ENCODE measurements around the gene ZBTB7A.

Gene ZBTB7A

DNA sequence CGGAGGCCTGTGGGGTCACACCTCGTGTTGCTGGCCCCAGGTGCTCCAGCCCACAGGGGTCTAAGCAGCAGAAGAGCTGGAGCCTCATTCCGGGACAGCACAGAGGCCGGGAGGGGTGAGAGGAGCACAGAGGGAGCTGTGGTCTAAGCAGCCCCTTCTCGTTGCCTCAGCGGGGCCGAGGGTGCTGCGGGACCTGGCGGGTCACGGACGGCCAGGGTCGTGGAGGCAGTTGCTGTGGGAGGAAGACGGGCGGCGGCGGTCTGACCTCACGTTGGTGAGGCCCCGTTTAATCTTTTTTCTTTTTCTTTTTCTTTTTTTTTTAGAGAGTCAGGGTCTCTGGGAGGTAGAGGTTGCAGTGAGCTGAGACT is 37.5 kb downstream of the ZBTB7A start:
- no peaks in the 10 kb centered on the region for H3K4me1 ChIP-seq (ENCODE audit: control insufficient read depth, insufficient read depth, low read length)
- no peak overlapping the region for H3K4me3 ChIP-seq (ENCODE audit: low read length)
- DNase-seq (ENCODE audit: low read depth): no peak
- no peaks in the 10 kb centered on the region for H3K27me3 ChIP-seq (replicated peaks; ENCODE audit: control insufficient read depth, insufficient read depth, low read length)
- H3K36me3 ChIP-seq (ENCODE audit: control insufficient read depth, insufficient read depth, low read length, severe bottlenecking): peaks cover 35% of the 10 kb centered on the region
- H3K9me3 ChIP-seq (ENCODE audit: control insufficient read depth, low read length): no peaks in the 10 kb centered on the region
- H3K9ac ChIP-seq (ENCODE audit: low read length): no peak overlapping the region

DNA sequence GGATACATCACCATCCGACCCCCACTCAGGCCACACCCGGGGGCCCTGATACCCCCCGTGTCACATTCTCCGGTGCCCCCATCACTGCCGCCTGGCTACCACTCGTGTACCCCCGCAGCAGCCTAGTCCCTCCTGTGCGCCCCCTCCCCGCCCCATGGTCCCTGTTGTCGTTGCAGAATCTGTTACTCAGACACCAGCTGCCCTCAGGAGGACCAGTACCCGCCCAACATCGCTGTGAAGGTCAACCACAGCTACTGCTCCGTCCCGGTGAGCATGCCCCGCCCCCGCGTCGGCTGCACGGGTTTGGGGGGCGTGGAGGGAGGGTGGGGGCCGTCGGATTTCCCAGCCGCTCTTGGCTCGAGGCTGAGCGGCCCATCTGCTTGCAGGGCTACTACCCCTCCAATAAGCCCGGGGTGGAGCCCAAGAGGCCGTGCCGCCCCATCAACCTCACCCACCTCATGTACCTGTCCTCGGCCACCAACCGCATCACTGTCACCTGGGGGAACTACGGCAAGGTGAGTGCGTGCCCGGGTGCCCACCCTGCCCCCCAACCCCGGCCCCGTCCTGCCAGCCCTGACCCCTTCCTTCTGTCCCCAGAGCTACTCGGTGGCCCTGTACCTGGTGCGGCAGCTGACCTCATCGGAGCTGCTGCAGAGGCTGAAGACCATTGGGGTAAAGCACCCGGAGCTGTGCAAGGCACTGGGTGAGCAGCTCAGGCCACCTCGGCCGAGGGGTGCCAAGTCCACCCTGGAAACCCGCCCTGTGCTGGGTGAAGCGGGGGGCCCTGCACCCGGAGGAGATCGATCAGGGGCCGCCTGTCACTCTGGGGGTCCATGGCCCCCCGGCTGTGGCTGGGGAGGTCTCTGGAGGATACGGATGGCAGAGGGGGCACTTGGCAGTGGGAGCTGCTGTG is 38.1 kb downstream of the ZBTB7A start:
- no peak for DNase-seq (ENCODE audit: low read depth)
- peaks cover 35% of the 10 kb centered on the region for H3K36me3 ChIP-seq (ENCODE audit: control insufficient read depth, insufficient read depth, low read length, severe bottlenecking)
- H3K27me3 ChIP-seq (replicated peaks; ENCODE audit: control insufficient read depth, insufficient read depth, low read length): no peaks in the 10 kb centered on the region
- no peak overlapping the region for H3K4me3 ChIP-seq (ENCODE audit: low read length)
- H3K9me3 ChIP-seq (ENCODE audit: control insufficient read depth, low read length): no peaks in the 10 kb centered on the region
- no peak overlapping the region for H3K9ac ChIP-seq (ENCODE audit: low read length)
- no peaks in the 10 kb centered on the region for H3K4me1 ChIP-seq (ENCODE audit: control insufficient read depth, insufficient read depth, low read length)

DNA sequence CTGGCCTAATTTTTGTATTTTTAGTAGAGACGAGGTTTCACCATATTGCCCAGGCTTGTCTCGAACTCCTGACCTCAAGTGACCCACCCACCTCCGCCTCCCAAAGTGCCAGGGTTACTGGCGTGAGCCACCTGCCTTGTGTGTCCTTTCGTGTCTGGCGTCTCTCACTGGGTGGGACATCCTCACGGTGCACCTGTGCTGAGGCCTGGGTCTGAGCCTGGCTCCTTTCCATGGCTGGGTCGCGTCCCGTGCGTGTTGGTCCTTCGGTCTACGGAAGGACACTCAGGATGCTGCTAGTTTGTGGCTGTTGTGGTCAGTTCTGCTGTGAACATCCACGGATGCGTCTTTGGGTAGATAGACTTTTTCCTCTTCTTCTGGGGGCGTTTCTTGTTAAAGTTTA is 39.6 kb downstream of the ZBTB7A start:
- Histone ChIP-seq H3K9ac (ENCODE audit: low read length) (no peak overlapping the region), H3K4me3 (ENCODE audit: low read length) (no peak overlapping the region), H3K4me1 (ENCODE audit: control insufficient read depth, insufficient read depth, low read length) (no peaks in the 10 kb centered on the region), H3K27me3 (replicated peaks; ENCODE audit: control insufficient read depth, insufficient read depth, low read length) (no peaks in the 10 kb centered on the region), H3K9me3 (ENCODE audit: control insufficient read depth, low read length) (no peaks in the 10 kb centered on the region), H3K36me3 (ENCODE audit: control insufficient read depth, insufficient read depth, low read length, severe bottlenecking) (peaks cover 30% of the 10 kb centered on the region)
- no peak for DNase-seq (ENCODE audit: low read depth)

DNA sequence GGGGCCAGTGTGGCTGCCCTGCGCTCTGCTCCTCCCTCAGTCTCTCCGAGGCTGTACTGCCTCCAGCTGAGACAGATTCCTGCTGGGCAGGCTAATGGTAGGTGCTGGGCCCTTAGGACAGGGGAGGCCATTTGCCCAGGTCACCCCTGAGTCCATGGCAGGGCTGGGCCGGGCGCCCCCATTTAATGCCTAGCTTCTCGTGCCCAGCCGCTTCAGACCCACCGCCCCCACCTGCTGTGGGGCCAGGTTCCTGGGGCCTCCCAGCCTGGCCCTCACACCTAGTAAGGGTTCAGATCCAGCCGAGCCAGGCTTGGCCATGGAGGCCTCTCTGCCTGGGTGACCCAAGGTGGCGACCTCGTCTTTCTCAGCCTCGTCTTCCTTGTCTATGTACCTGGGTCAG is 41.4 kb downstream of the ZBTB7A start:
- no peaks in the 10 kb centered on the region for H3K4me1 ChIP-seq (ENCODE audit: control insufficient read depth, insufficient read depth, low read length)
- peaks cover 27% of the 10 kb centered on the region for H3K36me3 ChIP-seq (ENCODE audit: control insufficient read depth, insufficient read depth, low read length, severe bottlenecking)
- DNase-seq (ENCODE audit: low read depth): no peak
- no peak overlapping the region for H3K9ac ChIP-seq (ENCODE audit: low read length)
- no peak overlapping the region for H3K4me3 ChIP-seq (ENCODE audit: low read length)
- H3K9me3 ChIP-seq (ENCODE audit: control insufficient read depth, low read length): no peaks in the 10 kb centered on the region
- no peaks in the 10 kb centered on the region for H3K27me3 ChIP-seq (replicated peaks; ENCODE audit: control insufficient read depth, insufficient read depth, low read length)

DNA sequence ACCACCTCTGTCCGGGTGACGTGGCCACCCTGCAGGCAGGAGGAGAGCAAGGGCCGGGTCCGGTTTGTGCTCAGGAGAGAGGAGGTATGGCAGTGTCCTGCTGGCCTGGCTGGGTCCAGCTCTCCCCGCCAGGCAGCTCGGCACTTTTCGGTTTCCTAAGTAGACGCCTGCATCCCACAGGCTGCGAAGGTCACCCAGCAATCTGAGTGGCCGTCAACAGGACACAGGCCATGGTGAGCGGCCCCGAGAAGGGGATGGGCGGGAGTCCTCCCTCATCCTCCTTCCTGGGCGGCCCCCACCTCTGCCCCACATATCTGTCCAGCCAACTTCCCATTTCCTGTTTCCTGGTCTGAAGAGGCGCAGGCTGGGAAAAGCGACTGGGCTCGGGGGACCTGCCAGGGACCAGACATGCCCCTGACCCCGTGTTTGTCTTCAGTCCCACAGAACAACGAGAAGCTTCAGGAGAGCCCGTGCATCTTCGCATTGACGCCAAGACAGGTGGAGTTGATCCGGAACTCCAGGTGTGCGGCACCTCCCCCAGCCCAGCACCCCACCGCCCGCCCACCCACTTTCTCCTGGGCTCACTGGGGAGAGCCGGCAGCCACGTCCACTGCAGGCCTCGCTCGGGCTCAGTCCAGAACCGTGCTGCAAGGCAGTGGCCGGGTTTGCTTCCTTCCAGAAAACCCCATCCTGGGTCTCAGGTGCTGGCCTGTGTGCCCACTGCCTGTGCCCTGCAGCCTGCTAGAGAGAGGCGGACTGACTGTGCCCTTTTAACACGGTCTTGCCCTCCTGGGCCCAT is 42.9 kb downstream of the ZBTB7A start:
- no peak overlapping the region for H3K4me3 ChIP-seq (ENCODE audit: low read length)
- no peak overlapping the region for H3K9ac ChIP-seq (ENCODE audit: low read length)
- no peaks in the 10 kb centered on the region for H3K27me3 ChIP-seq (replicated peaks; ENCODE audit: control insufficient read depth, insufficient read depth, low read length)
- no peaks in the 10 kb centered on the region for H3K4me1 ChIP-seq (ENCODE audit: control insufficient read depth, insufficient read depth, low read length)
- H3K36me3 ChIP-seq (ENCODE audit: control insufficient read depth, insufficient read depth, low read length, severe bottlenecking): peaks cover 20% of the 10 kb centered on the region
- DNase-seq (ENCODE audit: low read depth): no peak
- no peaks in the 10 kb centered on the region for H3K9me3 ChIP-seq (ENCODE audit: control insufficient read depth, low read length)

DNA sequence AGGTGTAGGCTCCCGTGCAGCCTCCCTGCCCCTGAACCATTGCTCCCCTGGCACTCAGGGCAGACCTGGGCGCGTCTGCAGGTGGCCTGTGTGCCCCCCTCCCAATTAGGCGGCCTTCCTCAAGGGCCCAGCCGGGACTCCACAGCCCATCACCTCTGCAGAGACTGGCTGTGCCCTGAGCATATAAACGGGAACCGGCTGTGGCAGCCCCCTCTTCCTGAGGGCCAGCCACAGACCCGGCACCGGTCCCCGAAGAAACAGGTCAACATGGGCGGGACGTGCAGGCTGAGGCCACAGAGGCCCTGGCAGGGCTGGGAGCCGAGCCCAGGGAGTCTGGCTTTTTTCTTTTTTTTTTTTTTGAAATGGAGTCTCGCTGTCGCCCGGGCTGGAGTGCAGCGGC is 47.1 kb downstream of the ZBTB7A start:
- peaks cover 9% of the 10 kb centered on the region for H3K36me3 ChIP-seq (ENCODE audit: control insufficient read depth, insufficient read depth, low read length, severe bottlenecking)
- no peak overlapping the region for H3K9ac ChIP-seq (ENCODE audit: low read length)
- H3K9me3 ChIP-seq (ENCODE audit: control insufficient read depth, low read length): no peaks in the 10 kb centered on the region
- H3K27me3 ChIP-seq (replicated peaks; ENCODE audit: control insufficient read depth, insufficient read depth, low read length): no peaks in the 10 kb centered on the region
- H3K4me3 ChIP-seq (ENCODE audit: low read length): no peak overlapping the region
- DNase-seq (ENCODE audit: low read depth): no peak
- H3K4me1 ChIP-seq (ENCODE audit: control insufficient read depth, insufficient read depth, low read length): no peaks in the 10 kb centered on the region

DNA sequence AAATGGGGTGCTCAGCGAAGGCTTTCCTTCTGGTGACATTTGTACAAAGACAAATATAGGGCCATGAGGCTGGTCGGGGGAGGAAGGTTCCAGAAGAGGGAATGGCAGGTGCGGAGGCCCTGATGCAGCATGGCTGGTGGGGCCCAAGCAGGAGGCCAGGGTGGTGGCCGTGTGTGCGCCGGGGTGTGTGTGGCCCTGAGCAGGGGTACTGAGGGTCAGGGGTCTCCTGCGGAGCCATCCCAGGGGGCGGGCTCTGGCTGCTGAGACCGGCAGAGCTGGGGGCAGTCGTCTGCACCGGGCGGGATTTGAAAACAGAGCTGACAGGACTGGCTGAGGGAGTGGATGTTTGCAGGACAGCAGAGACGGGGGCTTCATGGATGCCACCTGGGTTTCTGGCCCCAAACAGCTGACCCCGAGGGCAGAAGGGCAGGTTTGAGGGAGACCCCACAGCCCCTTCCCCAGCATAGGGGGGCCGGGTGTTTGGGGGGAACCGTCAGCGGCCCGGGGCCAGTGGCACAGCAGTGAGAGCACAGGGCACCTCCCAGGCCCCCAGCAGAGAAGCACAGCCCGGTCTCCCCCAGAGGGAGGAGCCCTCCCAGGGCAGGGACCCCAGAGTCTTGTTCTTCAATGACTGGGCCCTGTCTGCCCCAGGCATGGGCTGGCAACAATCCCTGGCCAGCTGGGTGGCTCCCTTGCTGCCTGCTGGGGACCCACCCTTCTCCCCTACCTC is 47.8 kb downstream of the ZBTB7A start:
- DNase-seq (ENCODE audit: low read depth): no peak
- Histone ChIP-seq H3K9ac (ENCODE audit: low read length) (no peak overlapping the region), H3K4me1 (ENCODE audit: control insufficient read depth, insufficient read depth, low read length) (no peaks in the 10 kb centered on the region), H3K36me3 (ENCODE audit: control insufficient read depth, insufficient read depth, low read length, severe bottlenecking) (peaks cover 10% of the 10 kb centered on the region), H3K27me3 (replicated peaks; ENCODE audit: control insufficient read depth, insufficient read depth, low read length) (no peaks in the 10 kb centered on the region), H3K4me3 (ENCODE audit: low read length) (no peak overlapping the region), H3K9me3 (ENCODE audit: control insufficient read depth, low read length) (no peaks in the 10 kb centered on the region)

DNA sequence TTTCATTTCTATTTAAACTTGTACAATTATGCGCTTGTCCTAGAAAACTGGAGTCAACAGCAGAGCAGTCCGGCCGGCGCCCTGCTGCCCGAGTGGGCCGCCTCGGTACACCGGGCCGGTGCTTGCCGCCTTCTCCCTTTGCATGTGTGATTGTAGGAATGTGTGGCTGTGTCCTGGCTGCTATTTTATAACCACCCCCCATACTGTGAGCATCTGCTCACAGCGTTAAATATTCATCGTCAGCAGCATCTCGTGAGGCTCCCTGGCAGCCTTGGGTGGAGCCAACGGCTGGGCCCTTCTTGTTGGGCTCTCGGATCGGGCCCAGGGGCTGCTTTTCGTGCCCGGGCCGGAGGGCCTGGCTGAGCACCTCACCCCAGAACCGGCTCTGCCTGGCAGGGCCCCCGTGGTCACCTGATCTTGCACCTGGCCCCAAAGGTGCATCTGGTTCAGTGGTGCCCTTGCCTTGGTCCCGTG is 48.5 kb downstream of the ZBTB7A start:
- H3K9ac ChIP-seq (ENCODE audit: low read length): no peak overlapping the region
- no peak for DNase-seq (ENCODE audit: low read depth)
- H3K4me3 ChIP-seq (ENCODE audit: low read length): no peak overlapping the region
- peaks cover 18% of the 10 kb centered on the region for H3K36me3 ChIP-seq (ENCODE audit: control insufficient read depth, insufficient read depth, low read length, severe bottlenecking)
- no peaks in the 10 kb centered on the region for H3K9me3 ChIP-seq (ENCODE audit: control insufficient read depth, low read length)
- no peaks in the 10 kb centered on the region for H3K27me3 ChIP-seq (replicated peaks; ENCODE audit: control insufficient read depth, insufficient read depth, low read length)
- H3K4me1 ChIP-seq (ENCODE audit: control insufficient read depth, insufficient read depth, low read length): no peaks in the 10 kb centered on the region

DNA sequence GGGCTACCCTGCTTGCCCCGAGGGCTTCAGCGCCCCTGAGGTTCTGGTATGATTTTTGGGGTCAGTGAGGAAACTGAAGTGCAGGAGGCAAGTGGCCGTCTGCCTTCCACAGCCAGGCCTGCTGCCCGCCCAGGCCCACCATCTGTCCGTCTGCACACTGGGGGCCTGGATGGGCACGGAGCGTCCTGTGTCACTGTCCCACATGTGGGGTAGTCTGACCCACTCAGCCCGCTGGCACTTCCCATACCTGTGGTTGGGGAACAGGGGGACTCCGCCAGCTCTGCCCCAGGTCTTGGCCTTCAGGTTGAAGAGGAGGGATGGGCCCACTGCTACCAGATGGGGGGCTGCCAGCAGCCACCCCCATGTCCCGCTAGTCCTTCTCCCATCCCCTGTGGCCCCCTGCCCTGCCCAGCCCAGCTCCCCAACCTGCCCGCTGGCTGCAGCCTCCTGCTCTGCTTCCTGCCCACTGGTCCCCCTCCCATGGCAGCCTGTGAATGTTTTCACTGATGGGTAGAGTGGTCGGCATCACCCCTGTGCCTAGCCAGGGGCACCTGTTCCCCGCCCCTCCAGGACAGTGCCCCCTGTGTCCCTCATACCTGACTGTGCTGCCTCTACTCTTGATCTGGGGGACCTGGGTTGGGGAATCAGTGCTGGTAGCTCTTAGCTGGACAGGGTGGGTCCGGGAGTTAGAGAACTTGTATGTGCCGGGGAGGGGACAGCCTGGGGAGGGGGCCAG is 49.6 kb downstream of the ZBTB7A start:
- peaks cover 23% of the 10 kb centered on the region for H3K36me3 ChIP-seq (ENCODE audit: control insufficient read depth, insufficient read depth, low read length, severe bottlenecking)

DNA sequence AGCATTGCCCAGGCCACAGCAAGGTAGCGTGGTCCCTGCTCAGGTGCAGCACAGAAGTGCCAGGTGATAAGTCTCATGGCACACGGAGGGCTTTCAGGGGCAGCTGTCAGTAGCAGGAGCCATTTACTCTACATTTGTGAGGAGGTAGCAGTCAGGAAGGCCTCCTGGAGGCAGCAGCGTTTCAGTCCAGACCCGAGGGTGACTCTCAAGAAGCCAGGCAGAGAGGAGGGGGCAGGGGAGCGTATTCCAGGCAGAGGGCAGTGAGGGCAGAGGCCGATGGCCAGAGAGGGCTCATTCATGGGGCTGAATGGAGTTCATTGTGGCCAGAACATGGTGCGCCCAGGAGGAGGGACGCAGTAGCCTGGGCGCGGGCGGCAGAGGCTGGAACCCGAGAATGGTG is 50.2 kb downstream of the ZBTB7A start:
- Histone ChIP-seq H3K4me1 (ENCODE audit: control insufficient read depth, insufficient read depth, low read length) (no peaks in the 10 kb centered on the region), H3K9me3 (ENCODE audit: control insufficient read depth, low read length) (no peaks in the 10 kb centered on the region), H3K9ac (ENCODE audit: low read length) (no peak overlapping the region), H3K4me3 (ENCODE audit: low read length) (no peak overlapping the region), H3K27me3 (replicated peaks; ENCODE audit: control insufficient read depth, insufficient read depth, low read length) (no peaks in the 10 kb centered on the region), H3K36me3 (ENCODE audit: control insufficient read depth, insufficient read depth, low read length, severe bottlenecking) (peaks cover 23% of the 10 kb centered on the region)
- no peak for DNase-seq (ENCODE audit: low read depth)

More for the DNA sequence above, 49.6 kb downstream of the ZBTB7A start:
- no peaks in the 10 kb centered on the region for H3K27me3 ChIP-seq (replicated peaks; ENCODE audit: control insufficient read depth, insufficient read depth, low read length)
- no peak for DNase-seq (ENCODE audit: low read depth)
- no peaks in the 10 kb centered on the region for H3K4me1 ChIP-seq (ENCODE audit: control insufficient read depth, insufficient read depth, low read length)
- H3K9ac ChIP-seq (ENCODE audit: low read length): no peak overlapping the region
- no peak overlapping the region for H3K4me3 ChIP-seq (ENCODE audit: low read length)
- H3K9me3 ChIP-seq (ENCODE audit: control insufficient read depth, low read length): no peaks in the 10 kb centered on the region
